Stimulated activated CD8-positive, alpha-beta memory T cell treated with anti-CD3 and anti-CD28 coated beads, Interleukin-15, amount 100 ng/mL, for 24 hours (primary cell): ENCODE data around the gene ICA1.

Experiments used
- DNase-seq: peaks from one replicate; pipeline ENCODE4 v3.0.0-alpha.2; 2020; ENCODE audit warnings: low read depth

The ICA1 gene

GRCh38 chr7:8160250-8160649 is 101.7 kb downstream of the ICA1 start:
- no peak for DNase-seq

DNA sequence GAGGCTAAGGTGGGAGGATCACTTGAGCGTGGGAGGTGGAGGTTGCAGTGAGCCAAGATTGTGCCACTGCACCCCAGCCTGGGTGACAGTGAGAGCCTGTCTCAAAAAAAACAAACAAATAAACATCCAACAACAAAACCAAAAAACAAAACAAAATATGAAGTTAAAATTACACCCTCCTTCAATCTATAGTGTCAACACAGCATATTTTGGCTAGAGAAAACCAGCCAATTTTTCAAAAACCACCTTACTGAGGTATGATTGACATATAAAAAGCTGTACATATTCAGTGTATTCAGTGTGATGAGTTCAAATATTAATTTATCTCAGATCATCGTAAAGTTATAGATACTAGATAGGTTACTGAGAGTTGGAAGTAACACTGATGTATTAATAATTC is 102.4 kb downstream of the ICA1 start:
- no peak for DNase-seq

DNA sequence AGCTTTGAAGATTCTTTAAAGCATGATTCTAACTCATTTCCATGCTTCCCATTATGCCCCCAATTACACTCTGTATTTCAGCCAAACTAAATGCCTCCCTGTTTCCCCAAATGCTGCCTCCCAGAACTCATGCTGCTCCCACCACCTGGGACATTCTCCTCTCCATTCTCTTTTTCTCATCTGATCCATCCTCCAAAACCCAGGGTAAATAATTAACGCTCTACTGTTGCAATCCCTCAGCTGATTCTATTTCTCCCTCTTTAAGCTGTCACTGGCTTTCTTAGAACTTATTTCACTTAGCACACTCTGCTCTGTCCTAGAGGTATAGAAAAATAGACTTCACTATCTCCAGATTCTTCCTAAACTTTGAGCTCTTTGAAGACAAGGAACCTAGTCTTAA is 104.7 kb downstream of the ICA1 start:
- no peak for DNase-seq

DNA sequence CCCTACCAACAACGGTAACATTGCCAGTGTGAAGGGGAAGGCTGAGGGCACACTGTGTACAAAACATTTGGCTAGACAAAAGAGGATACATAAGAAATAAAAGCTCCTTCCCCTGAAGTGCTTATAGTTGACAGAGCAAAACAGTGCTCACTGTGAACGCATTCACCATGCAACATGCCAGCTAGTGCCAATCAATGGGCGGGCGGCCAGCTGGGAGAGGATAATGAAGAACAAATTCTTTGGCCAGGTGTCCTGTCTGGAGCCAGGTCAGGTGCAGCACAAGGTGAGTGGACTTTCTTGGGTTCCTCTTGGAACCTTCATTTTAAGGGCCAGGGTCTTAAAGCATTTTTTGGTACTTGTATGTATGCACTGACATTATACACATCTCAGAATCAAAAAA is 106.1 kb downstream of the ICA1 start:
- DNase-seq = no peak

- DNase-seq = no peak
These were observed 107.7 kb downstream of the ICA1 start for GRCh38 chr7:8154272-8154671.

DNA sequence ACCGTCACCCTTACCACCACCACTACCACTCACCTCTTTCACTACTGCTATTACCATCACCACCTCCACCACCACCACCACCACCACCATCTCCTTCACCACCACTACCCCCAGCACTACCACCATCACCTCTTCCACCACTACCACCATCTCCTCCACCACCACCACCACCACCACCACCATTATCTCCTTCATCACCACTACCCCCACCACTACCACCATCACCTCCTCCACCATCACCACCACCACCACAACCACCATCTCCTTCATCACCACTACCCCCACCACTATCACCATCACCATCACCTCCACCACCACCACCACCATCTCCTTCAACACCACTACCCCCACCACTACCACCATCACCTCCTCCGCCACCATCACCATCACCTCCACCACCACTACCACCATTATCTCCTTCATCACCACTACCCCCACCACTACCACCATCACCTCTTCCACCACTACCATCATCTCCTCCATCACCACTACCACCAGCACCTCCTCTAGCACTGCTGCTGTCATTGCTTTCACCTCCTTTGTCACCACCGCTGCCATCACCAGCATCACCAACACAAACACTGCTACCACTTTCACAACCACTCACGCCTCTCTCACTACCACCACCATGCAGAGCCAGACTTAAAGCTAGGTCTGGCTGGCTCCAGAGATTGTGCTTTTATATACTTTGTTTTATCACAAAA is 109.3 kb downstream of the ICA1 start:
- DNase-seq = no peak

- DNase-seq = no peak
These were observed 110.7 kb downstream of the ICA1 start for GRCh38 chr7:8151161-8151725.

- no peak for DNase-seq
These were observed 112.7 kb downstream of the ICA1 start for GRCh38 chr7:8149222-8149621.

- DNase-seq = no peak
These were observed 114.1 kb downstream of the ICA1 start for GRCh38 chr7:8147760-8148463.

- no peak for DNase-seq
These were observed 115.1 kb downstream of the ICA1 start for GRCh38 chr7:8146788-8147413.

- DNase-seq = no peak
These were observed 115.7 kb downstream of the ICA1 start for GRCh38 chr7:8146106-8146787.

- DNase-seq = no peak
These were observed 117.1 kb downstream of the ICA1 start for GRCh38 chr7:8144856-8145255.

DNA sequence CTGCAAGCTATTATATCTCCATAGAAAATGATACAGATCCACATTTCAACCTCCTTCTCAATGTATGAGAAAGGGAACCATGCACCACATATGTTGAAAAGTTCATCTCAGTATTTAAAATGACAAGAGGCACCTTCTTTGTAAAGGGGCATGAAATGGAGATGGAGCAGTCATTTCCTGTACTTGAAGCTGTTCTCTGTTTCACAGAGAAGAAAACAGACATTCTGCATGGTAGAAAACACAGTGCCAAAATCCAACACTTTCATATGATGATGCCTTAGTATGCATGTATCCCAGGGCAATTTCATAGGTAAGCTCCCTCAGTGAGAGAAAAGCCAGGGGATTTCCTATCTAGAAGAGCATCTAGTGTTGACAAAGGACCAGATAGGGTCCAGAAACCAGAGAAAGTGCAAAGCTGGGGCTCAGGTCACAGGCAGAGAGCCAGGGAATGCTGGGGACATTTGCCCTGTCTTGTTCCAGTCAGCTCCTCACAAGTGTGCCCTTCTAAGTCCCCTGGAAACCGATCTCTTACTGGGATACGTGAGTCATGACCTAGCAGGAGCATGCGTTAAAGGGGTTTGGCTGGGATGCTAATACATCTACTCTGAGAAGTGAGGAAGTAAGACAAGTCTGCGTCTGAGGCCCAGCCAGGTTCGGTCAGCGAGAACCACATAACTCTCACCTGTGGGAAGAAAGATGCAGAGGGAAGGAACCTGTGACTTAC is 118.7 kb downstream of the ICA1 start:
- no peak for DNase-seq

DNA sequence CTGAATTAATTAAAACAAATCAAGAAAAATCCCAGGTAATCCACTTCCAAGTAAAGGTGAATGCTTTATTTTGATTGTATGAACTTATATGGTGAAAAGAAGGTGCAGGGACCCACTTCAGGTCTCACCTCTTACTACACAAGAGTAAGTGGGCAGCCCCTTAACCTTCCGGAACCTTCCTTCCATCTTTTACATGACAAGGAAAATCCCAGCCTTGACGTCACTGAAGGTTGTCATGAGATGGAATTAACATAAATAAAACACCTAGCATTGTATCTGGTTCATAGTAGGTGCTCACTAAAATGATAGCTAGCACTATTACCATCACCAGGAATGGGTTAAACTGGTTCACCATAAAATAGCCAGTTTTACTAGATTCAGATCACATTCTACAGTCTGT is 119.5 kb downstream of the ICA1 start:
- no peak for DNase-seq

GRCh38 chr7:8141070-8141469 is 120.9 kb downstream of the ICA1 start:
- DNase-seq = no peak

GRCh38 chr7:8136051-8136730 is 125.8 kb downstream of the ICA1 start:
- DNase-seq = no peak

DNA sequence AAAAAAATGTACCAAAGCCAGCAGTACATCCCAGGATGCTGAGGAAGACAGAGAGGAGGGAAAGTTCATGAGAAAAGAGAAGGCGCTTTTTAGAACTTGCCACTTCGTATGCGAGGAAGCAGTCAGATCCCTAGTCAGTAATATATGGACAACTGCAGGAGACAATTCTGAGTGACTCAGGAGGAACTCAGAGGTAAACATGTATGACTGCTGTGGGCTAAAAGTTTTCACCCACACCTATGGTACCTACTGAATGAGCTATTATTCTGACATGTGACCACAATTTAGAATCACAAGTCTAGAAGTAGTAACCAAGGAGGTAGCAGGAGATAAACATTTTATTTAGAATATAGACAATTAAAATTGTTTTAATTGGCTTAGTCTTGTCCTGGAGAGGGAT is 126.5 kb downstream of the ICA1 start:
- no peak for DNase-seq

- no peak for DNase-seq
These were observed 127.8 kb downstream of the ICA1 start for GRCh38 chr7:8134089-8134733.

GRCh38 chr7:8133188-8133848 is 128.6 kb downstream of the ICA1 start:
- DNase-seq = no peak
